Fibroblast of pulmonary artery (primary cell): ENCODE data around the gene ATG4D.

Experiments used
- DNase-seq: peaks from one replicate; pipeline ENCODE4 v3.0.0-alpha.2; 2010; ENCODE audit warnings: low read depth
- H3K4me3 ChIP-seq: replicated peaks from 2 replicates; pipeline ENCODE4 v1.5.1; 2011; ENCODE audit warnings: low read depth, mild to moderate bottlenecking, control low read depth, low read length, moderate library complexity
- TF ChIP-seq, protein P1 (sequence below): IDR thresholded peaks from 2 replicates; pipeline ENCODE4 v1.5.1; 2011; ENCODE audit warnings: mild to moderate bottlenecking, control low read depth, low read length, inconsistent platforms; ENCODE audit errors: missing control alignments

The ATG4D gene

GRCh38 chr19:10552510-10553053, 8.9 kb downstream of the ATG4D start:
- TF ChIP-seq, protein P1, sequence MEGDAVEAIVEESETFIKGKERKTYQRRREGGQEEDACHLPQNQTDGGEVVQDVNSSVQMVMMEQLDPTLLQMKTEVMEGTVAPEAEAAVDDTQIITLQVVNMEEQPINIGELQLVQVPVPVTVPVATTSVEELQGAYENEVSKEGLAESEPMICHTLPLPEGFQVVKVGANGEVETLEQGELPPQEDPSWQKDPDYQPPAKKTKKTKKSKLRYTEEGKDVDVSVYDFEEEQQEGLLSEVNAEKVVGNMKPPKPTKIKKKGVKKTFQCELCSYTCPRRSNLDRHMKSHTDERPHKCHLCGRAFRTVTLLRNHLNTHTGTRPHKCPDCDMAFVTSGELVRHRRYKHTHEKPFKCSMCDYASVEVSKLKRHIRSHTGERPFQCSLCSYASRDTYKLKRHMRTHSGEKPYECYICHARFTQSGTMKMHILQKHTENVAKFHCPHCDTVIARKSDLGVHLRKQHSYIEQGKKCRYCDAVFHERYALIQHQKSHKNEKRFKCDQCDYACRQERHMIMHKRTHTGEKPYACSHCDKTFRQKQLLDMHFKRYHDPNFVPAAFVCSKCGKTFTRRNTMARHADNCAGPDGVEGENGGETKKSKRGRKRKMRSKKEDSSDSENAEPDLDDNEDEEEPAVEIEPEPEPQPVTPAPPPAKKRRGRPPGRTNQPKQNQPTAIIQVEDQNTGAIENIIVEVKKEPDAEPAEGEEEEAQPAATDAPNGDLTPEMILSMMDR: no peak
- no peak for DNase-seq
- no peak overlapping the region for H3K4me3 ChIP-seq

DNA sequence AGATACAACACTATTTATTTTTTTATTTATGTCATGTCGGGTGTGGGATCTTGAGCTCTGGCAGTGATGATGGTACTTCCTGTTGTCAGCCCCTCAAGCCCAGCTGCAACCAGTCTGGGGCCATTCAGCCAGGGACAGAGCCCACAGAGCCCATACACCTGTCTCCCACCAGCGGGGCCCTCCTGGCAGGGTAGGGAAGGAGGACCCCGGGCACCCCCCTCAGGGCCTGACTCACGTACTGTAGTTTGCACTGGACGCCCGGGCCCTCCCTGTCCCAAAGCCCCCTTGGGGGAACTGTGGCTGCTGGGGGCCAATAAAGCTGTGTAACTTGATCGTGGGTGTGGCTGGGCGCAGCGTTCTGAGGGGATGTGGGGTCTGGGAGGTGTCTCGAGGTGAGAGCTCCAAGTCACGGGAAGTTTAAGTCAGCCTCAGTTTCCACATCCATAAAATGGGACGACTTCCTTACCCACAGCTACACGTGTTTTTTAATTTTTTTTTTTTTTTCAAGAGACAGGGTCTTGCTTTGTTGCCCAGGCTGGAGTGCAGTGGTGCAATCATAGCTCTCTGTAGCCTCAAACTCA, 9.5 kb downstream of the ATG4D start:
- TF ChIP-seq, protein P1: no peak
- DNase-seq: no peak
- H3K4me3 ChIP-seq: no peak overlapping the region

DNA sequence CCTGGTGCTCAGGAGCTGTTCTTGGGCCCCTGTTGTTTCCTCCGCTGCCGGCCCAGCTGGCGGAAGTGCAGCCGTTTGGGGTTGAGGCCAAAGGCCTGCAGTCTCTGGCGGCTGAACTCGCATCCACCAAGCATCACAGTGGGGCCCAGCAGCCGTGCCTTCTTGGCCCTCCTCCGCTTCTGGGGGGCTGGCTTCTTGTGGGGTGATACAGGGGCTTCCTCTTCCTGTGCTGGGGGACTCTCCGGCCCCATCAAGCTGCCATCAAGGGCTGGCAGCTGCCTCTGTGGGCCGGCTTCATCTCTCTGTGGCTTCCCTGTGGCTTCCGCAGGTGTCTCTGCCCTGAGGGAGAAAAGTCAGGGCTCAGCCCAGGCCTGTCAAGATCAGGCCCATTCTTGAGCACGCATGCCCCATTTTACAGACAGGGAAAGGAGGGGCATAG, 10.3 kb downstream of the ATG4D start:
- no peak for DNase-seq
- H3K4me3 ChIP-seq: no peak overlapping the region

DNA sequence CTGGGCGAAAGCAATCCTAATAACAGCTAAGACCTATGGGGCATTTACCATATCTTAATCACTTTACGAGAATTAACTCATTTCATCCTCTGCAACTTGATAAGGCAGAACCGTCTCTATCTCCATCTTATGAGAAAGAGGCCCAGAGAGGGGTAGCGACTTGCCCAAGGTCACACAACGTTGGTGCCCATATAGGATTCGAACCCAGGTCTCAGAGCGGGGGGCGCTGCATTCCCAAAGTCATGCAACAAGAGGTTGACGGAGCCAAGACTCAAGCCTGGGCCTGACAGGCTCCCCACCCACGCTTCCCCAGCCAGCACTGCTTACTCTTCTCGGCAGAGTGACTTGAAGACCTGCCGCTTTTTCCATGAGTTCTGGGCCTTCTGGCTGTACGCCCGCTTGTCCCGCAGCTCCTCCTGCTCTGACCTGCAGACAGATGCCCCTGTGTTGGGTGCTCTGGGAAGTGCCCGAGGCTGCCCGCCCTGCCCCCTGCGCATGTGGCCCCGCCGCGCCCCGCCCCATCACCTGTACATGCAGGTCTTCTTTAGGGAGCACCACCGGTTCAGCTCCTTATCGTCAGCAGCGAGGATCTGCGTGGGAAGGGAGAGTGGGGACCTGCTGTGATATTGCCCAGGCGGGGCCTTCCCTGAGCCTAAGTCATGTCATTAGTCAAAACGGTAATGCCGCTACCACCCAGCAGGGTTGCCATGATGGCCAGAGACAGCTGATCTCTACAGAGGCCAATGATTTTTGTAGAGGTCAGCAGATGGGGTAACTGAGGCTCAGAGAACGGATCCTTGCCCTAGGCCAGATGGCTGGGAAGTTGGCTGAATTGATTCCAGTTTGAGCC, 11.3 kb downstream of the ATG4D start:
- no peak for DNase-seq
- TF ChIP-seq, protein P1: no peak
- no peak overlapping the region for H3K4me3 ChIP-seq

More for the DNA sequence above, 10.3 kb downstream of the ATG4D start:
- TF ChIP-seq, protein P1: no peak

- no peak for DNase-seq
- TF ChIP-seq, protein P1: no peak
- H3K4me3 ChIP-seq: no peak overlapping the region
Measured at GRCh38 chr19:10555610-10555973, 11.9 kb downstream of the ATG4D start.

DNA sequence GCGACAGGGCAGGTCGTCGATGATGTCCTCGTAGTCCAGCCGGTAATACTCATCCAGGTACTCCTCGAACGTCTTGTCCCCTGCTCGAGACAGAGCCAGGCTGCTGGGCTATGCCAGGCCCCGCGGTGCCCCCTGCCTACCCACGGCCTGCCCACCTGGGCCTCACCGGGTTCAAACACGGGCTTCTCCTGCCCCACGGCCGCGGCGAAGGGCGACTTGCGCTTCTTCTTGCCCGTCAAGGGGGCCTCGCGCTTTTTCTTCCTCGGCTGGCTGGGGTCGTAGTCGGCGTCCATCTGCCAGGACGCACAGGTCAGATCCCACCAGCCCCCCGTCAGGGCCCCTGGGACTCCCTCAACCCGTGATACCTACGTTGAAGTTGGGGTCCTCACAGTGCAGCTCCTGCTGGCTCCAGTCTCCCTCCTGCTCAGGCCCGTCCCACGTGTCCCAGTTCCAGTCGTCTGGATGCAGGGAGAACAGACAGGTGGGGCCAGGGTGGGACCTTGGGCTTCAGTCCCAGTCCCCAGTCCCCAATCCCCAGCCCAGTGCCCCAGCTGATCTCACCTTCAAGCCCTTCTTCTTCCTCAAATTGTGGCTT, 14.0 kb downstream of the ATG4D start:
- no peak overlapping the region for H3K4me3 ChIP-seq
- DNase-seq: no peak
- TF ChIP-seq, protein P1: no peak
